K562 (cell line): ENCODE results near the gene DCP1B.

Experiments used
- CBX2 ChIP-seq: fragments of 200-600 bp; sonication (generic); IDR thresholded peaks from one replicate; pipeline ENCODE4 v1.6.1; 2012; ENCODE audit warnings: mild to moderate bottlenecking, low read length, inconsistent platforms; ENCODE audit not compliant: insufficient read depth, poor library complexity, severe bottlenecking
- PBX2 ChIP-seq, 2 experiments: IDR thresholded peaks in 1 of 2; conservative IDR thresholded peaks in 1 of 2; 2 replicates each; pipeline ENCODE4 v1.6.1; 2016; ENCODE audit warnings: low read depth in 2 of 2, mild to moderate bottlenecking in 1 of 2, missing compliant biosample characterization in 1 of 2, missing genetic modification characterization in 1 of 2, moderate library complexity in 1 of 2
- RAD21 ChIP-seq, 2 experiments: fragments of 250-450 bp in 1 of 2; fragments of 450-650 bp in 1 of 2; sonication (Bioruptor Pico) in 1 of 2; formaldehyde crosslinking in 1 of 2; IDR thresholded peaks in 1 of 2; conservative IDR thresholded peaks in 1 of 2; 2 replicates each; pipeline versions ENCODE4 v1.4.0 to v1.8.0; 2020 to 2022; ENCODE audit warnings: mild to moderate bottlenecking in 2 of 2, moderate library complexity in 1 of 2
- RFX5 ChIP-seq: IDR thresholded peaks from 2 replicates; pipeline ENCODE4 v1.6.1; 2011; ENCODE audit warnings: low read depth, mild to moderate bottlenecking, improper control_type of control experiment, low read length
- SIN3B ChIP-seq: fragments of 450-650 bp; IDR thresholded peaks from 2 replicates; pipeline ENCODE4 v1.6.1; 2017; ENCODE audit warnings: low read depth, mild to moderate bottlenecking, moderate library complexity
- SMAD1 ChIP-seq: fragments of 150-350 bp; IDR thresholded peaks from 2 replicates; pipeline ENCODE4 v1.6.1; 2014; ENCODE audit warnings: low read length, low read depth; ENCODE audit not compliant: partially characterized antibody

DNA sequence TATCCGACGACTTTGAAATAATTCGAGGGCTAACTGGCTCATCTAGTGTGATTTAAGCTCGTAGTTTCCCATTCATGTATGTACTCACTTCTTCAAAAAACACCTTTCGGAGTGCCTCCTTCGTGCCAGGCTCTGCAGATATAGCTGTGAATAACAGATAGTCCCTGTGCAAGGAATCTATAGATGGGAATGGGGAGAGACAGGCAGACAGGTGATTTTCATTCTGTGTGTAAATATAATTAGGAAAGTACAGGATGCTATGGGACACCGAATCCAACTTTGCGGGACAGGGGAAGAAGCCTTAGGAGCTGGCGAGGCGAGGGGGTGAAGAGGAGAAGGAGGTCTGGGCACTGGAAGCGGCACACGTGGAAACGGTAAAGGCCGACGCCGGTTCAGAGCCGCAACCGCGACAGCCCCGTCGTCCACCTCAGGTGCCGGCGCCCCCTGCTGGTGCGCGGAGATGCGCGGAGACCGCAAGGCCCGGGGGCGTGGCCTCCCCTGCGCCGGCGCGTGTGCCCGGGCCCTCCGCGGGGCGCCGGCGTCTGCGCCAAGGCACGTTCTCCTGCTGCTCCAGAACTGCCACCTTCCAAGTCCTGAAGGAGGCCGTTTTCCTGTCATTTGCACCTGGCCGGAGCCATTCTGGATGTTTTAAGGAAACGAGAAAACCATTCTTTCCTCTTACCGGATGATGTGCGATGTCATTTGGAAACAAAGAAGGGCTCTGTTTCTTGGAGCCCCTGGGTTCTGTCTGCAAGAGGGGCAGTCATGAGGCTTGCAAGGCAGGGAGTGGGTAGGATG is 30.6 kb upstream of the DCP1B start:
- TF ChIP-seq SMAD1, result no peak
- peak; percentile 35 to 69 for TF ChIP-seq RAD21 (CRISPR knock-in tag; conservative IDR thresholded peaks at IDR 0.05 in 1 of 2, IDR thresholded peaks at IDR 0.05 in 1 of 2)
- no peak for TF ChIP-seq CBX2
- TF ChIP-seq RFX5, result no peak
- no peak for TF ChIP-seq PBX2 (CRISPR knock-in tag; IDR thresholded peaks at IDR 0.05; ENCODE audit: low read depth)
- no peak for TF ChIP-seq PBX2 (tag; conservative IDR thresholded peaks at IDR 0.05; ENCODE audit: low read depth)
- TF ChIP-seq SIN3B, result no peak
